ENCODE results near the gene SLC43A3. TPM values are rescaled to one million over a fixed set of nuclear protein-coding genes. Genes with fewer than 3 reads are reported as not detected.

The SLC43A3 gene
- total and polyA plus RNA-seq, 2 donors (not counting 3 experiments of a cell fraction or from before 2014, with no cell fraction given): 68.9 to 104 TPM

- TF ChIP-seq CTCF (IDR thresholded peaks at IDR 0.05; ENCODE audit: extremely low read depth in 1 of 2, insufficient read depth in 1 of 2, low read depth in 1 of 2, low read length in 2 of 2): no peak
- no peak for TF ChIP-seq JUN (IDR thresholded peaks at IDR 0.05; ENCODE audit: borderline replicate concordance, insufficient read depth, insufficient read length, low read depth)
- TF ChIP-seq EZH2 (IDR thresholded peaks at IDR 0.05; ENCODE audit: borderline replicate concordance, low read depth, low read length, severe bottlenecking): no peak
- no peak for TF ChIP-seq POLR2AphosphoS5 (IDR thresholded peaks at IDR 0.05; ENCODE audit: insufficient read depth, low read depth, low read length)
- no peak for TF ChIP-seq POLR2A (IDR thresholded peaks at IDR 0.05; ENCODE audit: low read depth, low read length)
- TF ChIP-seq FOS (IDR thresholded peaks at IDR 0.05; ENCODE audit: borderline replicate concordance, insufficient read depth, low read length): no peak
- no peak for TF ChIP-seq MYC (IDR thresholded peaks at IDR 0.05; ENCODE audit: low read depth, low read length)
- TF ChIP-seq GATA2 (IDR thresholded peaks at IDR 0.05; ENCODE audit: insufficient read depth, insufficient read length, low read depth, low read length): no peak
- TF ChIP-seq, protein P1, sequence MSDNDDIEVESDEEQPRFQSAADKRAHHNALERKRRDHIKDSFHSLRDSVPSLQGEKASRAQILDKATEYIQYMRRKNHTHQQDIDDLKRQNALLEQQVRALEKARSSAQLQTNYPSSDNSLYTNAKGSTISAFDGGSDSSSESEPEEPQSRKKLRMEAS (IDR thresholded peaks at IDR 0.05; ENCODE audit: insufficient read depth, insufficient read length): no peak
- CTCF ChIA-PET: interaction anchor here (0.6 to 2.3 kb wide), 3 partner anchors 10 to 26 kb away, joined by 3 to 8 read pairs (median 3); no protein-coding TSS in a partner anchor
These were observed 5.8 kb upstream of the SLC43A3 start for GRCh38 chr11:57432714-57433163.

More at GRCh38 chr11:57432714-57433163, 5.8 kb upstream of the SLC43A3 start:
- intact Hi-C loops (cut with micrococcal nuclease) (no loop called here), dilution Hi-C loops (cut with MboI; ENCODE audit: extremely low pct_ligation_motif_present, low sequenced_read_pairs) (no loop called here)
- no peaks in the 10 kb centered on the region for H3K9me1 ChIP-seq (replicated peaks; ENCODE audit: control insufficient read depth, extremely low read depth, insufficient read depth, low read length)
- H3K9ac ChIP-seq (replicated peaks; ENCODE audit: extremely low read depth, insufficient read depth, low read length): no peak overlapping the region
- peaks cover 4 to 9% of the 10 kb centered on the region in 2 experiments for H3K27me3 ChIP-seq (ENCODE audit: control insufficient read depth in 2 of 2, insufficient read depth in 2 of 2, low read length in 2 of 2)
- no peaks in the 10 kb centered on the region for H3K9me3 ChIP-seq (replicated peaks; ENCODE audit: control insufficient read depth, insufficient read depth, low read length)
- no peak overlapping the region for H2AFZ ChIP-seq (ENCODE audit: low read depth, low read length)
- H3K4me1 ChIP-seq (ENCODE audit: control insufficient read depth, extremely low read depth, insufficient read depth, low read length): no peaks in the 10 kb centered on the region
- POLR2A ChIA-PET: no interaction called here
- no peak overlapping the region for H3K4me2 ChIP-seq (ENCODE audit: insufficient read depth, low read length)
- H3K4me3 ChIP-seq (replicated peaks in 1 of 3; ENCODE audit: insufficient read depth in 1 of 3, low read depth in 1 of 3, low read length in 3 of 3): no peak overlapping the region
- H4K20me1 ChIP-seq (replicated peaks; ENCODE audit: control insufficient read depth, extremely low read depth, insufficient read depth, low read length): no peaks in the 10 kb centered on the region
- BruUV-seq (replicated peaks): no TSS peak
- DNase-seq (ENCODE audit: low read depth, low spot score): no peak
- H3K27ac ChIP-seq (ENCODE audit: insufficient read depth, low read depth, low read length): no peak overlapping the region
- H3K79me2 ChIP-seq (ENCODE audit: control insufficient read depth, insufficient read depth, low read length): no peaks in the 10 kb centered on the region
- no peak for FAIRE-seq
- H3K36me3 ChIP-seq (ENCODE audit: control insufficient read depth in 2 of 2, extremely low read depth in 1 of 2, insufficient read depth in 2 of 2, low read length in 2 of 2): no peaks in the 10 kb centered on the region
